Stimulated activated naive CD8-positive, alpha-beta T cell treated with anti-CD3 and anti-CD28 coated beads, Interleukin-15, Interleukin-2, amounts not matched to agents 100 ng/mL and 50 ng/mL, for 24 hours (primary cell): ENCODE data around the gene KCNN3.

Experiments used
- H3K27ac Mint-ChIP-seq: one replicate; pipeline ENCODE4 v1.8.0; 2021; ENCODE audit warnings: mild to moderate bottlenecking, mixed read lengths
- H3K27me3 Mint-ChIP-seq: one replicate; pipeline ENCODE4 v1.8.0; 2021; ENCODE audit warnings: mixed read lengths
- H3K36me3 Mint-ChIP-seq: one replicate; pipeline ENCODE4 v1.8.0; 2021; ENCODE audit warnings: low read depth, mixed read lengths
- H3K4me1 Mint-ChIP-seq: one replicate; pipeline ENCODE4 v1.8.0; 2021; ENCODE audit warnings: low read depth, mixed read lengths
- H3K4me3 Mint-ChIP-seq: one replicate; pipeline ENCODE4 v1.8.0; 2021; ENCODE audit warnings: mild to moderate bottlenecking, mixed read lengths
- H3K9me3 Mint-ChIP-seq: one replicate; pipeline ENCODE4 v1.8.0; 2021; ENCODE audit warnings: mixed read lengths

KCNN3 gene

DNA sequence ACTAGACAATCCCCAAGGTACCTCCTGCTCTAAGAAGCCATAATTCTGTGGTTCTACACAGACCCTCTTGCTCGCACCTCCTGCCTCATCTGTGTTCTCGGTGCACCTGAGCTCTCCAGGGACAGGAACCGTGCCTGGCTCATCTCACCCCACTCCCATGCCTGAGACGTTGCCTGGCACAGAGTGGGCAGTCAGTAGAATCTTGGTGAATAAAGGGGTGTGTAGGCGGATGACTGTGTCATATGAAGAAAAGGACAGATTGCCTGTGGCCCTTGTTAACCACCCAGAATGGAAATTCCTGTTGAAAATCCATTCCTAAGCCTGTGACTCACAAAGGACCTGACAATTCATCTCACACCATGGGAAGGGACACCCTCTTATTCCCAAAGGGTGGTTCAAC, 92.9 kb downstream of the KCNN3 start:
- no peak overlapping the region for H3K4me3 Mint-ChIP-seq
- no peak overlapping the region for H3K27ac Mint-ChIP-seq
- H3K4me1 Mint-ChIP-seq = peaks cover 21% of the 10 kb centered on the region
- no peaks in the 10 kb centered on the region for H3K27me3 Mint-ChIP-seq
- peaks cover 4% of the 10 kb centered on the region for H3K36me3 Mint-ChIP-seq
- peaks cover 4% of the 10 kb centered on the region for H3K9me3 Mint-ChIP-seq

DNA sequence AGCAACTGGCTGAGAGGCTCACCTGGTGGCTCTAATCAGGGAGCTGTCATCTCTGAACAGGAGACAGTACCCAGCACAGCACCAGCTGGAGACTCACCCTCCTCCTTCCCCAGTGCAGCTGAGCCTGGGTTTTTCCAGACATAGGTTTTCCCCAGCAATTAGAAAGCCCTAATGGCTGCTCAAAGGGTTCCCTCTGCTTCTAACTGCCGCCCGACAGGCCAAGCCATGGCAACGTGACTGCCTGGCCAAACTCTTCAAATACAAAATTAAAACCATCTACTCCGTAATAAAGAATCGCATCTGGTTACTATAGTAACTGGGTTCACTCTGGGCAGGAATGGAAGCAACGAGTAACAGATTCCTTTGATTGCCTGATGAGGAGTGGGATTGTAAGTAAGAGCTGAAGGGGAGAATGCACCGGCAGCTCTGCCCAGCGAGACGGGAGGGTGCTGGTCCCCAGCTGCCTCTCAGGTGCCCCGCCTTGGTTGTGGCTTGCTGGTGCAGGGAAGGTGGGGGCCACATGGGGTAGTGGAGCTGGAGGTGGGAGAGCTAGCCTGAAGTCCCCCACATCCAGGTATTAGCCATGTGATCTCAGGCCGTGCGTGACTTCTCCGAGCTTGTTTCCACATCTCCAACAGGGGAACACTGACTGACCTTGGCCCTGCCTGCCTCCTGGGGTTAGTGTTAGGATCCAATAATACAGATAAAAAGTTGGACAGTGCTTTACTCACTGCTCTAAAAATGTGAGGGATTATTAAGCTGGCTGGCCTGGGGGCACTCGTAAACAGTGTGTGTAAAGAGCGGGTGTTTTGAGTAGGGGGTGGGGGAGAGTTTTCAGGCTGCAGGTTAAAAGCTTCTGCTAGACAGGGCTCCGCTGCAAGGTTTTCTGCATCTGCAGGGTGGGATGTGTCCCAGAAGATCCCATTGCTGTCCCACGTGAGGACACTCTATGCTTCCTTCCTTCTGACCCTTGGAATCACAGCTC, 94.2 kb downstream of the KCNN3 start:
- H3K27me3 Mint-ChIP-seq = no peaks in the 10 kb centered on the region
- no peak overlapping the region for H3K4me3 Mint-ChIP-seq
- peaks cover 4% of the 10 kb centered on the region for H3K9me3 Mint-ChIP-seq
- H3K36me3 Mint-ChIP-seq = peaks cover 4% of the 10 kb centered on the region
- peaks cover 26% of the 10 kb centered on the region for H3K4me1 Mint-ChIP-seq
- no peak overlapping the region for H3K27ac Mint-ChIP-seq

DNA sequence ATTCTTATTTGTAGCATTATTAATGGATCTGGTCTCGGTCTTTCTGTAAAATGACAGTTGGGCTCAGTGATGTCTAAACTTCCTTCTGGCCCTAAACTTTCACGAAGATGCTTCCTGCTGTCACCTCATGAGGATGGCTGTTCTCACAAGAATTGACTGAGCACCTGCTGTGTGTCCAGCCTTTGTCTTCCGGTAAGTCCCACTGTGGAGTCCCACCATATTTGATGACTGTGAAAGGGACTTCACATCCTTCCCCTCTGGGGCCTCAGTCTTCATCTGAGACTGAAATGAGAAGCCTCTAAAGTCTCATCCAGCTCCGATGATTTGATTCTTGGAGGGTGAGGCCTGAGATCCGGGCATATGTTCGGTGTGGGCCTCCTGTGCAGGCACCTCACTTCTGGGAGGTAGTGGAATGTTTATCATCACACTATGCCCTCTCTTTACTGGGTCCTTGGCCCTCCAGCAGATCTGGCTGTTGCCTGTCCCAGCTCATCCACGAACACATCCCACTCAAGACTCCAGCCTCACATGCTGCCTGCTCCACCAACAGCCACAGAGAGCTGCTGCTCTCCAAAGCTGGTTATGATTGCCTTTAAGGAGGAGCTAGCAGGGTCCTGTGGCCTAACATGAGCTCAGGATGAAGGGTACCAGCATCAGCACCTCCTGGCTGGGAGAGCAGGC, 95.8 kb downstream of the KCNN3 start:
- Mint-ChIP-seq H3K36me3 (peaks cover 4% of the 10 kb centered on the region), H3K4me3 (no peak overlapping the region), H3K27me3 (no peaks in the 10 kb centered on the region), H3K4me1 (peaks cover 26% of the 10 kb centered on the region), H3K9me3 (peaks cover 4% of the 10 kb centered on the region), H3K27ac (no peak overlapping the region)

DNA sequence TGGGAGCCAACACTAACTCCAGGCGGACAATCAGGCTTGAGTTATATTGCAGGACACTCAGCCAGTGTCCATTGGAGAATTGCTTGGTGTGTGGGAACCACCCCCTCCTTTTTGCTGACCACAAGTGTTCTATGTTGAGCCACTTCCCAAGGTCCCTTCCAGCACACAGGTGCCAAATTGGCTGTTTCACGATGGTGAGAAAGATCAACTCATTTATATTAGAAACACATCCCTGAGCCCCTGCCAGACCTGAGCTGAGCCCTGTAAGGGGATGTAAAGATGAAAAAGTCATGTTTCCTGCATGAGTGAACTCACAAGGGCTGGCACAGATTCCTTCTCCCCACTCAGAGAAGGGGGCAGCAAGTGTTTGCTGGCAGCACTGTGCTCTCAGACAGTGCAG, 96.5 kb downstream of the KCNN3 start:
- Mint-ChIP-seq H3K4me3 (no peak overlapping the region), H3K27ac (no peak overlapping the region), H3K9me3 (no peaks in the 10 kb centered on the region), H3K4me1 (peaks cover 26% of the 10 kb centered on the region), H3K36me3 (no peaks in the 10 kb centered on the region), H3K27me3 (no peaks in the 10 kb centered on the region)

DNA sequence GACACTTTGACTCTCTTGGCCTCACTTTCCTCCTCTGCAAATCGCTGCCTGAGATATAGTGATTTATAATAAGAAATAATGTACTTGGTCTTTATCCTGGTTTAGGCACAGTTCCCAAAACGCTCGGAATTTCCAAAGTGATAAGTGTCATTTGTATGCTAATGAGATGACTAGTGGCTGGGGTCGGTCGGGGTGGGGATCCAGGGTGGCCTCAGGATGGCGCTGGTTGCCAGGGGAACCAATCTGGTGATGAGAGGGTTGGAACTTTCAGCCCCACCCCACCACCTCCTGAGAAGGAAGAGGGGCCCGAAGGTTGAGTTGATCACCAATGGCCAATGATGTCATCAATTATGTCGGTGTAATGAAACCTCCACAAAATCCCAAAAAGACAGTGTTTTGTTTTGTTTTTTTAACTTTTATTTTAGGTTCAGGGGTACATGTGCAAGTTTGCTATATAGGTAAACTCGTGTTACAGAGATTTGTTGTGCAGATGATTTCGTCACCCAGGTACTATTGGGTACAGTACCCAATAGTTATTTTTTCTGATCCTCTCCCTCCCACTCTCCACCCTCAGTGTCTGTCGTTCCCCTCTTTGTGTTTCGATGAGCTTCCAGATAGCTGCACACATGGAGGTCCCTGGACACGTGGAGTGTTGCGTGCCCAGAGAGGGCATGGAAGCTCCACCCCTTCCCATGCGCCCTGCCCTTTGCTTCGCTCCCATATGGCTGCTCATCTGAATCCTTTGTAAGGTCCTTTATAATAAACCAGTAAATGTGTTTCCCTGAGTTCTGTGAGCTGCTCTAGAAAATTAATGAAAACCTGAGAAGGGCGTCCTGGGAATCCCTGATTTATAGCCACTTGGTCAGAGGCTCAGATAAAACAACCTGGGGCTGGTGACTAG, 97.2 kb downstream of the KCNN3 start:
- H3K27me3 Mint-ChIP-seq = no peaks in the 10 kb centered on the region
- H3K27ac Mint-ChIP-seq = no peak overlapping the region
- H3K36me3 Mint-ChIP-seq = no peaks in the 10 kb centered on the region
- no peak overlapping the region for H3K4me3 Mint-ChIP-seq
- no peaks in the 10 kb centered on the region for H3K9me3 Mint-ChIP-seq
- peaks cover 26% of the 10 kb centered on the region for H3K4me1 Mint-ChIP-seq

DNA sequence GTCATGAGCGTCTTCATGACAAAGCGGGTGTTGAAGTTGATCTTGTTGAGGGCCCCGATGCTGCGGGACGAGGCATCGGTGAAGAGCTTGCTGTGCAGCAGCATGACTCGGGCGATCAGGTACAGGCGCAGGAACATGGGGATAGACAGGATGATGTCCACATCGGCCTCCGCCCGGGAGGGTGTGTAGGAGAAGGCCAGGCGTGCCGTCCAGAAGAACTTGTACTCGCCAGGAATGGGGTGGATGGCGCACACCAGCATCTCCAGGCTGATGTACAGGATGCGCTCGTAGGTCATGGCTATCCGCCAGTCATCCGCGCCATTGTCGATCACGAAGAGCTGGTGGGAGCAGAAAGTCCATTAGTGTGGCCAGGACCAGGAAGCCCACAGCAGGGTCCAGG, 98.0 kb downstream of the KCNN3 start:
- Mint-ChIP-seq H3K4me1 (peaks cover 18% of the 10 kb centered on the region), H3K36me3 (no peaks in the 10 kb centered on the region), H3K4me3 (no peak overlapping the region), H3K27me3 (no peaks in the 10 kb centered on the region), H3K9me3 (no peaks in the 10 kb centered on the region), H3K27ac (no peak overlapping the region)

DNA sequence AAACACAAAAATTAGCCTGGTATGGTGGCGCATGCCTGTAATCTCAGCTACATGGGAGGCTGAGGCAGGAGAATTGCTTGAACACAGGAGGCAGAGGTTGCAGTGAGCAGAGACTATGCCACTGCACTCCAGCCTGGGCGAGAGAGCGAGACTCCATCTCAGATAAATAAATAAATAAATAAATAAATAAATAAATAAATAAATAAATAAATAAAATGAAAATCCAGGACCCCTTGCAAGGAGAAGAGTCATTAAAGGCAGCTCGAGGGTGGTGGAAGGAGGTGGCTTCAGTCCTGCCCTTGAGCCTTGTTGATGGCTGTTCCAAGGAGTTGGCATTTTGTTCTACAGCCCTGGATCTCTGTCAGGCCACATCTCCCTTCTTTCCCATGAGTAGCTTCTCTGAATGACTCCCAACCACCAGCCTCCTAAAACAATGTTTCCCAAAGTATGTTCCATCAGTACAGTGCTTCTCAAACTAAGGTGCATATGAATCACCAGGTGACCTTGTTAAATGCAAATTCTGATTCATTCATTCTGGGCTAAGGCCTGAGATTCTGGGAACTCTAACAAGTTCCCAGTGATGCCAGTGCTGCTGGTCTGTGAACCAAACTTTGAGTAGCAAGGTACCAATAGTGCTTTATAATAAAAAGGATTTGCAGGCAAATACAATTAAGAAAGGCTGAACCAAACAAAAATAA, 99.0 kb downstream of the KCNN3 start:
- Mint-ChIP-seq H3K9me3 (no peaks in the 10 kb centered on the region), H3K4me1 (peaks cover 16% of the 10 kb centered on the region), H3K27me3 (no peaks in the 10 kb centered on the region), H3K36me3 (no peaks in the 10 kb centered on the region), H3K4me3 (no peak overlapping the region), H3K27ac (no peak overlapping the region)

DNA sequence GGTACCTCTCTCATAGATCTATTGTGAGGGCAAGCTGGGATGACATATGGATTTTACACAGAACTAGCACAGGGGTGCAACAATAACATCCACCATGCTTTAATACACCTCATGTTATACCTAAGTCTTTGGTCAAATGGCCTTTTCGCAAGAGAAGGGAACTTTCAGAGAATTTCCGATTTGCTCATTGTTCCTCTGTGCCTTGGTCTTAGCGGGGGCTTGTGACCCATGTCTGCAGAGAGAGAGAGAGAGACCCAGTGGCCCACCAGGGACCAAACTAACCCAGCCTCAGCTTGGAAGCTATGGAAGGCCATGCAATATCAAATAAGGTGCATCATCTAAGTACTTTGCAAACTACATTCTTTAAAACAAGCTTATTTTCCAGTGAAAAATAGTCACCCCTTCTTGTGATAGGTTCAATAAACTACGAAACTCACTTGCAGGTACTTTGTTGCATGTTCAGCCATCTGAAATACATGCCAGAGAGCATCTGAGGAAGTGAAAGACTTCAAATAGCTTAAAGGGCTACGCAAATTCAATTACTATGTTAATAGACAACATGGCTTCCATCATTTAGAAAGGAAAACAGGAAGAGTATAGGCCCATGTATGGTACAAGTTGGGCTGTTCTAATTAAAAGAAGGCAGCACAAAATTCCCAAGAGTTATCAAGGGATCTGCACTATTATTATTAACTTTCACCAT, 100.7 kb downstream of the KCNN3 start:
- H3K9me3 Mint-ChIP-seq = no peaks in the 10 kb centered on the region
- H3K4me1 Mint-ChIP-seq = peaks cover 16% of the 10 kb centered on the region
- H3K36me3 Mint-ChIP-seq = no peaks in the 10 kb centered on the region
- no peak overlapping the region for H3K4me3 Mint-ChIP-seq
- peaks cover 5% of the 10 kb centered on the region for H3K27me3 Mint-ChIP-seq
- no peak overlapping the region for H3K27ac Mint-ChIP-seq

DNA sequence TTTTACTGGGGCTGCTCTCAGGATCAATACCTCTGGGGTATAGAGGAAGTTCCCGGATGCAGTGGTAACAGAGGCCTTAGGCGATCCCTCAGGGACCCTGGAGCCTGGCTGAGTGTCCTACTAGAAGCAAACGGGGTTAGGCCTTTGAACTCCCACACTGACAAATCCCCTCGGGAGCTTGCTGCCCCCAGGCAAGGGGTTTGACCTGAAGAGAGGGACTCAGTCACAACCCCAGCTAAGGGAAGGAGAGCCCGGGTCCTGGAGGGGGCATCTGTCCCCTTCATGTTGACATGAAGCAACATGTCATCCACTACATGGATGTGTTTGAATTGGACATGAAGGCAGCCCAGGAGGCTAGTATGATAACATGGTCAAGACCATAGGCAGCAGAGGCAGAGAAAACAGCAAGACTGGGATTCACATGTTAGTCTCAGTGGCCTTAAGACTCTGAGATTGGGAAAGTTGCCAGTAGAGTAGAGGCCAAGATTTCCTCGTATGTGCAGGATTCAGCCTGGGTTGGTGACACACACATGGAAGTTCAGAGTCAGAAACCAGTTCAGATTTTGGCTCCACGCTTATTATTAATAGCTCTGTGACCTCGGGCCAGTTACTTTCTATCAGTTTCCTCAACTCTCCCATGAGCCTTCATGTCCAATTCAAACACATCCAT, 101.5 kb downstream of the KCNN3 start:
- Mint-ChIP-seq H3K36me3 (no peaks in the 10 kb centered on the region), H3K27ac (no peak overlapping the region), H3K4me1 (peaks cover 16% of the 10 kb centered on the region), H3K27me3 (peaks cover 10% of the 10 kb centered on the region), H3K9me3 (no peaks in the 10 kb centered on the region), H3K4me3 (no peak overlapping the region)

DNA sequence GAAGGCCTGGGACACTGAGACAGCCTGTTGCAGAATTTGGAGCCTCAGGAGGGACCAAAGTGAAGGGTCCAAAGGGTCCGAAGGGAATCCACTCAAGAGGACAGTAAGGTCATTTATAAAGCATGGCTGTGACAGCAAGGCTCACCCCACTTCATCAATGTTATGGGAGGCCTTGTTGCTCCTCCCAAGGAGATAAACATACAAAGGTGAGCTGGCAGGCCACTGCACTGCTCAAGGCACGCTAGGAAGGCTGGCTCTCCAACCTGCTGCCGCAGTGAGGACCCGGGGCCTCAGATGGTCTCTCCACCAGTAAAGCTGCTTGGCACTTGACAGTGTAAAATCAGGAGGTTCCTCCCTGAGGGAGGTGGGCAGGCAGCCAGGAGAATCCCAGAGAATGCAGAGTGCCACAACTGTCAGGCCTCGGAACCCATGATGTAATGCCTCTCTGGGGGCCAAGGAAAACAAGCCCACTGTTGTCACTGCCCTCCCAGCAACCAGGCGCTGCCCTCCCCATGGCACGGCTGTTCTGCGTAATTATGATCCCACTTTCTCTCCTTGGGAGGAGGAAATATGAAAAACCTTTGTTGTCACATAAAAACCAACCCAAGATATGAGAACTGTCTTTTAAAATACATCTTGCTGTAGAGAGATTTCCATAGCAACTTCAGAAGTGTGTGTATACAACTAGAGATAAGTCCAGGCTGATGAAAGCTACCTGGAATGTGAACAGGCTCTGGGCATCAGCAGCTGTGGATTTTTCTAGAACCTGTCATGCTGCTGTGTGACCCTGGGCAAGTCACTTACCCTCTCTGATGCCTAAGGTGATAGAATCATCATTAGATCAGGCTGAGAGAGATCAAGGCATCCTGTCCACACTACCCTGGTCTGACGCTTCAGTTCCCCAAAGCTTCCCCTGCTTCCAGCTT, 102.5 kb downstream of the KCNN3 start:
- H3K4me3 Mint-ChIP-seq = no peak overlapping the region
- H3K9me3 Mint-ChIP-seq = no peaks in the 10 kb centered on the region
- H3K4me1 Mint-ChIP-seq = peaks cover 11% of the 10 kb centered on the region
- peaks cover 10% of the 10 kb centered on the region for H3K27me3 Mint-ChIP-seq
- H3K27ac Mint-ChIP-seq = no peak overlapping the region
- no peaks in the 10 kb centered on the region for H3K36me3 Mint-ChIP-seq

DNA sequence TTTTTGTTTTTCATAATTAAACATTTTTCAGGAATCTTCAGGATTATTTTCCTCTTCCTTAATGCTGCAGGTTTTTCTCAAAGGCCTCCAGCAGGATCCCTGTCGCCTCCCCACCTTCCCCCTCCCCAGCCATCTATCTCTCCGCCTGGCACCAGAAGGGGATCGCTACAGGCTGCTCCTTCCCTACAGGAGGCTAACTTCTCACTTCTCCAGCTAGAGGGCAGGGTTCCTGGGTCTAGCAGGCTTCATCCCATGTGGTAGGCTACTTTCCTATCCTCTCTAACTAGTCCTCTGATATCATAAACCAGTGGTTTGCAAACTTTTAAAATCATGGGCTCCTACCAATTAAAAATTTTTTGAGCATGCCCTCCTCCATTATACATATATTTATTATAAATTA, 104.1 kb downstream of the KCNN3 start:
- H3K4me1 Mint-ChIP-seq = peaks cover 7% of the 10 kb centered on the region
- H3K27ac Mint-ChIP-seq = no peak overlapping the region
- H3K27me3 Mint-ChIP-seq = peaks cover 17% of the 10 kb centered on the region
- H3K9me3 Mint-ChIP-seq = no peaks in the 10 kb centered on the region
- H3K4me3 Mint-ChIP-seq = no peak overlapping the region
- no peaks in the 10 kb centered on the region for H3K36me3 Mint-ChIP-seq

DNA sequence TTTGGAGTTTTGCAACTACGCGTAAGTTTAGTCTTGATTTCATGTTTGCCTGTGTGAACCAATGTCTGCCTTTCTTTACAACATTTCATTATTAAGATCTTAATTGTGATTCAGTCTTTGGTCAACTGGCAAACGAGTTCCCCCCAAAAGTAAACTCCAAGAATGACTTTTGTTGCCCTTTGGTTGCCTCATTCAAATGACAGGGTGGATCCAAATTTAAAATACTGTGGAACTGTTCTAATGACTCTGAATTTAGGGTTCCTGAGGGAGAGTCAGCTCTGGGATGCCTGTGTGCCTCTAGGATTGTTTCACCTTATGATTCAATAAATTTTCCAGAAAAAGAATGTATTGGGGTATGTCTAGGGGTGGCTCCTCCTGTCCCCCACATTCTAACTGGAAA, 105.3 kb downstream of the KCNN3 start:
- Mint-ChIP-seq H3K4me1 (peaks cover 12% of the 10 kb centered on the region), H3K36me3 (no peaks in the 10 kb centered on the region), H3K27me3 (peaks cover 17% of the 10 kb centered on the region), H3K9me3 (no peaks in the 10 kb centered on the region), H3K27ac (no peak overlapping the region), H3K4me3 (no peak overlapping the region)

DNA sequence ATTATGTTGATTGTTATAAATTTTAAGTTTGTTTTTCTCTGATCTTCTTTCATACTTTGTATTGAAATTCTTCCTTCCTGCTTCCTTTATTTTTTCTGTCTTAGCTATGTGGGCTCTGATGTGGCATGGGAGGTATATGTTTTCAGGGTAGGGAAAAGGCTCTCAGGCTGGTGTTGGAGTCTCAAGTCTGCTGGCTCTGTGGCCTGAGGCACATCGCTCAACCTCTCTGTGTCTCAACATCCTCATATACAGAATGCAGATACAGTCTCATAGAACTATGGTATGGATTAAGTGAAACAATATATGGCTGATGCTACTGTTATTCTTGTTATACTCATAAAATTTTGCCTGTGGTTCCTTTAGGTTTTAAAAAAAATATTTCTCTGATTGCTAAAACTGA, 105.9 kb downstream of the KCNN3 start:
- Mint-ChIP-seq H3K27ac (no peak overlapping the region), H3K4me3 (no peak overlapping the region), H3K27me3 (peaks cover 17% of the 10 kb centered on the region), H3K9me3 (no peaks in the 10 kb centered on the region), H3K4me1 (peaks cover 18% of the 10 kb centered on the region), H3K36me3 (no peaks in the 10 kb centered on the region)
